ENCODE data around the gene CYTH1.
A peak's percentile ranks its signal among the peaks of the same experiment; 100 is the strongest.

The CYTH1 gene

GRCh38 chr17:78812855-78813254 lies 30.8 kb upstream of the CYTH1 start (continued):
- TF ChIP-seq TSHZ2 (CRISPR knock-in tag; IDR thresholded peaks at IDR 0.05) (no peak), ZFP30 (CRISPR knock-in tag; IDR thresholded peaks at IDR 0.05) (no peak)

GRCh38 chr17:78808163-78808562 lies 26.1 kb upstream of the CYTH1 start:
- TF ChIP-seq GLIS3 (CRISPR knock-in tag; IDR thresholded peaks at IDR 0.05) (no peak), ZNF70 (CRISPR knock-in tag; IDR thresholded peaks at IDR 0.05) (no peak), ZFP30 (CRISPR knock-in tag; IDR thresholded peaks at IDR 0.05) (no peak), TOX (CRISPR knock-in tag; IDR thresholded peaks at IDR 0.05; ENCODE audit: borderline replicate concordance) (no peak), ZNF8 (CRISPR knock-in tag; IDR thresholded peaks at IDR 0.05) (no peak), PATZ1 (CRISPR knock-in tag; IDR thresholded peaks at IDR 0.05; ENCODE audit: borderline replicate concordance) (no peak)
- peak; percentile 33; the same call in 1 of the 3 replicates for ATAC-seq

GRCh38 chr17:78806451-78806850 lies 24.4 kb upstream of the CYTH1 start:
- ATAC-seq: no peak
- no peak for TF ChIP-seq ZC3H10 (CRISPR knock-in tag; IDR thresholded peaks at IDR 0.05)
- no peak for TF ChIP-seq CSDC2 (CRISPR knock-in tag; IDR thresholded peaks at IDR 0.05)
- TF ChIP-seq ARNTL (CRISPR knock-in tag; IDR thresholded peaks at IDR 0.05; ENCODE audit: borderline replicate concordance, low read depth): no peak
- TF ChIP-seq CSRNP3 (CRISPR knock-in tag; IDR thresholded peaks at IDR 0.05): no peak
- no peak for TF ChIP-seq PPARA (CRISPR knock-in tag; IDR thresholded peaks at IDR 0.05; ENCODE audit: borderline replicate concordance)
- TF ChIP-seq OSR1 (CRISPR knock-in tag; IDR thresholded peaks at IDR 0.05): no peak
- no peak for TF ChIP-seq RARB (CRISPR knock-in tag; IDR thresholded peaks at IDR 0.05)
- TF ChIP-seq TCF4 (CRISPR knock-in tag; IDR thresholded peaks at IDR 0.05; ENCODE audit: borderline replicate concordance): no peak
- no peak for TF ChIP-seq ESRRG (CRISPR knock-in tag; IDR thresholded peaks at IDR 0.05)
- no peak for TF ChIP-seq ZFP3 (CRISPR knock-in tag; IDR thresholded peaks at IDR 0.05)
- TF ChIP-seq TSHZ2 (CRISPR knock-in tag; IDR thresholded peaks at IDR 0.05): no peak
- TF ChIP-seq ZFP30 (CRISPR knock-in tag; IDR thresholded peaks at IDR 0.05): no peak
- TF ChIP-seq ZNF565 (CRISPR knock-in tag; conservative IDR thresholded peaks at IDR 0.05; ENCODE audit: low read depth): no peak
- TF ChIP-seq TOX (CRISPR knock-in tag; IDR thresholded peaks at IDR 0.05; ENCODE audit: borderline replicate concordance): no peak
- TF ChIP-seq POU6F1 (CRISPR knock-in tag; IDR thresholded peaks at IDR 0.05; ENCODE audit: borderline replicate concordance, low read depth): no peak
- no peak for TF ChIP-seq CREB5 (CRISPR knock-in tag; IDR thresholded peaks at IDR 0.05; ENCODE audit: low read depth)
- no peak for TF ChIP-seq ISL1 (CRISPR knock-in tag; IDR thresholded peaks at IDR 0.05)

Data from SK-N-SH treated with all-trans-retinoic acid at 6 μM for 48 hours (cell line).